HepG2 (cell line): ENCODE measurements around the gene FOCAD. TPM values are rescaled to one million over a fixed set of nuclear protein-coding genes. Genes with fewer than 3 reads are reported as not detected.

Experiments used
- ATAC-seq: fragments of 200-7000 bp; cut with Tn5 transposase; 3 replicates; pipeline ENCODE4 v1.9.1; 2020; ENCODE audit warnings: mild to moderate bottlenecking, moderate library complexity
- BruUV-seq: library from RNA; stranded (reverse); fragments of 400-500 nt; replicated peaks from 2 replicates; lab custom pipeline; 2021; lab: Mats Ljungman, UMichigan
- CTCF ChIA-PET: fragments of 300-600 bp; formaldehyde crosslinking; extraction: SDS; loops from one replicate; lab custom pipeline; 2021; ENCODE audit warnings: low total read pairs, inconsistent platforms, low intra/inter-chr PET ratio; lab: Yijun Ruan, JAX
- POLR2A ChIA-PET: fragments of 350-600 bp; sonication (Branson Sonifier 250); formaldehyde crosslinking; loops from one replicate; lab custom pipeline; 2020; ENCODE audit warnings: antibody characterized with exemption, inconsistent platforms; lab: Yijun Ruan, JAX
- DNase-seq: peaks from one replicate; pipeline ENCODE4 v3.0.0-alpha.2; 2015; ENCODE audit warnings: low spot score
- FAIRE-seq: peaks from 3 replicates; lab custom pipeline; 2011; peaks lifted over from hg19 to GRCh38; lab: Jason Lieb, UNC
- H2AFZ ChIP-seq: one replicate; pipeline ENCODE4 v1.6.1; 2011; ENCODE audit warnings: low read length, inconsistent platforms
- H3K27ac ChIP-seq: fragments of 300-600 bp; 3 replicates; pipeline ENCODE4 v1.8.0; 2011; ENCODE audit warnings: mixed run types, mild to moderate bottlenecking, mixed read lengths, low read length, inconsistent platforms; ENCODE audit not compliant: insufficient read depth; ENCODE audit errors: extremely low read length
- H3K27me3 ChIP-seq, 2 experiments: fragments of 200-600 bp in 1 of 2; 2 replicates in 1 of 2; 3 replicates in 1 of 2; pipeline versions ENCODE4 v1.6.0 to v1.8.0; 2011; ENCODE audit warnings: low read length in 2 of 2, mild to moderate bottlenecking in 2 of 2, moderate library complexity in 2 of 2, inconsistent platforms in 1 of 2; ENCODE audit not compliant: insufficient read depth in 2 of 2, control insufficient read depth in 1 of 2
- H3K36me3 ChIP-seq, 2 experiments: fragments of 200-600 bp in 1 of 2; replicated peaks in 1 of 2; 2 replicates in 1 of 2; 3 replicates in 1 of 2; pipeline versions ENCODE4 v1.5.1 to v1.8.0; 2011; ENCODE audit warnings: low read length in 2 of 2, inconsistent platforms in 1 of 2; ENCODE audit not compliant: insufficient read depth in 2 of 2, control insufficient read depth in 1 of 2
- H3K4me1 ChIP-seq: 2 replicates; pipeline ENCODE4 v1.5.1; 2012; ENCODE audit warnings: low read length, inconsistent platforms; ENCODE audit not compliant: insufficient read depth
- H3K4me2 ChIP-seq: 2 replicates; pipeline ENCODE4 v1.6.0; 2011; ENCODE audit warnings: low read depth, low read length, inconsistent platforms
- H3K4me3 ChIP-seq, 3 experiments: fragments of 200-600 bp in 1 of 3; sonication (generic), shearing (Covaris generic) in 1 of 3; replicated peaks in 1 of 3; 2 replicates each; pipeline ENCODE4 v1.5.1; 2011 to 2016; ENCODE audit warnings: low read length in 3 of 3, inconsistent platforms in 2 of 3, low read depth in 2 of 3, mild to moderate bottlenecking in 2 of 3, control low read depth in 1 of 3, mixed read lengths in 1 of 3; ENCODE audit not compliant: insufficient read depth in 1 of 3
- H3K79me2 ChIP-seq: one replicate; pipeline ENCODE4 v1.6.1; 2011; ENCODE audit warnings: low read length, inconsistent platforms; ENCODE audit not compliant: insufficient read depth
- H3K9ac ChIP-seq: 2 replicates; pipeline ENCODE4 v1.6.0; 2011; ENCODE audit warnings: mild to moderate bottlenecking, low read depth, low read length, inconsistent platforms; ENCODE audit not compliant: insufficient read depth
- H3K9me3 ChIP-seq: 2 replicates; pipeline ENCODE4 v1.5.1; 2012; ENCODE audit warnings: mild to moderate bottlenecking, low read length
- H4K20me1 ChIP-seq: 2 replicates; pipeline ENCODE4 v1.6.0; 2011; ENCODE audit warnings: inconsistent platforms, mild to moderate bottlenecking, low read length, moderate library complexity; ENCODE audit not compliant: insufficient read depth
- CENPT ChIP-seq: sonication (generic); formaldehyde crosslinking; IDR thresholded peaks from 2 replicates; pipeline ENCODE4 v1.8.0; 2022; ENCODE audit warnings: low read depth, mild to moderate bottlenecking, moderate library complexity, missing genetic modification reagents
- CHD2 ChIP-seq: IDR thresholded peaks from 2 replicates; pipeline ENCODE4 v1.6.1; 2011; ENCODE audit warnings: low read depth, low read length, improper control_type of control experiment
- DNMT1 ChIP-seq: sonication (generic); formaldehyde crosslinking; IDR thresholded peaks from 2 replicates; pipeline ENCODE4 v1.5.1; 2020; ENCODE audit warnings: mild to moderate bottlenecking, missing genetic modification reagents
- ESRRA ChIP-seq: sonication (generic); formaldehyde crosslinking; IDR thresholded peaks from 2 replicates; pipeline ENCODE4 v1.5.1; 2020; ENCODE audit warnings: mild to moderate bottlenecking, low read depth, missing genetic modification reagents
- HOXA5 ChIP-seq: sonication (generic); formaldehyde crosslinking; IDR thresholded peaks from 2 replicates; pipeline ENCODE4 v1.4.0; 2020; ENCODE audit warnings: missing genetic modification reagents
- MIER2 ChIP-seq: IDR thresholded peaks from 2 replicates; pipeline ENCODE4 v1.6.1; 2016; ENCODE audit warnings: missing biosample characterization, missing genetic modification reagents
- NR2C2 ChIP-seq: sonication (generic); formaldehyde crosslinking; IDR thresholded peaks from 2 replicates; pipeline ENCODE4 v1.4.0; 2020; ENCODE audit warnings: missing genetic modification reagents, mild to moderate bottlenecking, moderate library complexity, borderline replicate concordance
- RARA ChIP-seq: IDR thresholded peaks from 2 replicates; pipeline ENCODE4 v1.6.1; 2016; ENCODE audit warnings: missing genetic modification reagents, missing compliant biosample characterization
- RBM22 ChIP-seq: fragments of 200-400 bp; formaldehyde crosslinking; optimal IDR thresholded peaks from 2 replicates; pipeline ENCODE3; 2017; ENCODE audit warnings: mild to moderate bottlenecking, low read length, moderate library complexity
- YY1 ChIP-seq: IDR thresholded peaks from 2 replicates; pipeline ENCODE4 v1.6.1; 2011; ENCODE audit warnings: low read length, low read depth, moderate library complexity, mild to moderate bottlenecking; ENCODE audit not compliant: insufficient read depth, insufficient replicate concordance
- ZNF652 ChIP-seq: IDR thresholded peaks from 2 replicates; pipeline ENCODE4 v1.6.1; 2016; ENCODE audit warnings: low read depth, borderline replicate concordance
- ZNF841 ChIP-seq: sonication (generic); formaldehyde crosslinking; IDR thresholded peaks from 2 replicates; pipeline ENCODE4 v1.8.1; 2023; ENCODE audit warnings: missing genetic modification reagents, borderline replicate concordance
- ZNF878 ChIP-seq: sonication (generic); formaldehyde crosslinking; IDR thresholded peaks from 2 replicates; pipeline ENCODE4 v1.8.1; 2023; ENCODE audit warnings: mild to moderate bottlenecking, missing genetic modification reagents, moderate library complexity
- ZXDC ChIP-seq: sonication (generic); formaldehyde crosslinking; IDR thresholded peaks from 2 replicates; pipeline ENCODE4 v1.5.0; 2020; ENCODE audit warnings: mild to moderate bottlenecking, missing genetic modification reagents
- WGBS: methylation state at CpG from one replicate; pipeline ENCODE4 v1.1.6; 2017; ENCODE audit warnings: low lambda C conversion rate; 5-methylcytosine and 5-hydroxymethylcytosine counted together
- in situ Hi-C: cut with HindIII; loops from 2 replicates; pipeline ENCODE4 v1.10.0; 2017; ENCODE audit warnings: low pct_unique_long_range_greater_than_20kb; ENCODE audit not compliant: extremely low pct_ligation_motif_present
- intact Hi-C: fragments of 100-400 bp; cut with micrococcal nuclease; formaldehyde crosslinking; loops from one replicate; pipeline ENCODE4 v1.10.0; 2022; ENCODE audit not compliant: unreplicated experiment
- polyA plus RNA-seq, 8 experiments: library from polyadenylated mRNA; depleted of rRNA in 3 of 8; stranded (reverse) in 7 of 8; unstranded in 1 of 8; fragments of >200 nt; fragmentation: Illumina TruSeq in 4 of 8; extraction: Trizol in 4 of 8; gene quantifications; 2 replicates each; pipeline versions ENCODE4 v1.2.1 to v1.2.3, GENCODE V29; 2011 to 2016; ENCODE audit warnings: low read depth in 4 of 8, missing spikeins in 1 of 8, mixed read lengths in 1 of 8; ENCODE audit not compliant: insufficient read depth in 1 of 8
- total RNA-seq, 5 experiments: library from RNA; depleted of rRNA; stranded (reverse); fragments of >200 nt; fragmentation: Illumina TruSeq; extraction: Trizol; gene quantifications; 2 replicates each; pipeline ENCODE4 v1.2.3, GENCODE V29; 2016; ENCODE audit warnings: low read depth in 1 of 5
- TF ChIP-seq, protein P1 (sequence below): sonication (generic); formaldehyde crosslinking; IDR thresholded peaks from 2 replicates; pipeline ENCODE4 v1.4.0; 2020; ENCODE audit warnings: missing genetic modification reagents, borderline replicate concordance
- TF ChIP-seq, protein P2 (sequence below): sonication (generic); formaldehyde crosslinking; IDR thresholded peaks from 2 replicates; pipeline ENCODE4 v1.4.0; 2020; ENCODE audit warnings: low read depth, mild to moderate bottlenecking, missing genetic modification reagents
- TF ChIP-seq, protein P3 (sequence below): sonication (generic); formaldehyde crosslinking; IDR thresholded peaks from 2 replicates; pipeline ENCODE4 v1.4.0; 2020; ENCODE audit warnings: missing genetic modification reagents

FOCAD gene
- total and polyA plus RNA-seq, 2 of the 13 experiments (the other 11 are each of a cell fraction or from before 2014, with no cell fraction given), result 18.0 to 31.1 TPM

DNA sequence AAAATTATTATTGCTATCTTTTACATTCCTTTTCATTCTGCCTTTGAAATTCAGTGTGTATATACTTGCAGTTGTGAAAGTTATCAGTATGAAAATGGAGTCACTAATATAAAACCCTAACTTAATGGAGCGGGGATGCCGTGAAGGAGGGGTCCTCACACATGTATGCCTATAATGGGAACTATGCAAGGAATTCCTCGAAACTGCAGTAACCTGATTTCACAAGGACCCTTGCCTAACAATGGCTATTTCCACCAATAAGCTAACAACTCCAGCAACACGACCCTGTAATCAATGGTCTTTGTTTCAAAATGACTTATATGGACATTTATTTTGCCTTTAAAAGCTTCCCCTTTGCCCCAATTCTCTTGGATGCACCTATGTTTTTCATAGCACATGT, 49.2 kb upstream of the FOCAD start:
- intact Hi-C loops, result no loop called here
- DNase-seq, result no peak
- H3K27ac ChIP-seq, result no peak overlapping the region
- 1% methylated on average over 4 of the region's 4 CpGs for WGBS
- no TSS peak for BruUV-seq
- no peaks in the 10 kb centered on the region for H4K20me1 ChIP-seq
- H3K4me3 ChIP-seq, result no peak overlapping the region
- H3K4me2 ChIP-seq, result no peak overlapping the region
- no peaks in the 10 kb centered on the region for H3K4me1 ChIP-seq
- H3K79me2 ChIP-seq, result no peaks in the 10 kb centered on the region
- in situ Hi-C loops, result loop anchor here (25.0 kb wide), 1 partner anchor 698 kb away; no protein-coding TSS in a partner anchor
- no peak for ATAC-seq
- no peak for FAIRE-seq
- H2AFZ ChIP-seq, result no peak overlapping the region
- H3K36me3 ChIP-seq, result no peaks in the 10 kb centered on the region
- H3K9ac ChIP-seq, result no peak overlapping the region
- ChIA-PET CTCF (no interaction called here), POLR2A (no interaction called here)
- H3K9me3 ChIP-seq, result no peaks in the 10 kb centered on the region
- 0 out of 5 replicates have a peak, but pooled peaks cover 0 to 5% of the 10 kb centered on the region in 2 experiments for H3K27me3 ChIP-seq
- TF ChIP-seq ZNF652 (CRISPR knock-in tag), result no peak
- TF ChIP-seq CHD2, result no peak
- TF ChIP-seq HOXA5 (CRISPR knock-in tag), result no peak
- no peak for TF ChIP-seq DNMT1 (CRISPR knock-in tag)
- TF ChIP-seq, protein P1, sequence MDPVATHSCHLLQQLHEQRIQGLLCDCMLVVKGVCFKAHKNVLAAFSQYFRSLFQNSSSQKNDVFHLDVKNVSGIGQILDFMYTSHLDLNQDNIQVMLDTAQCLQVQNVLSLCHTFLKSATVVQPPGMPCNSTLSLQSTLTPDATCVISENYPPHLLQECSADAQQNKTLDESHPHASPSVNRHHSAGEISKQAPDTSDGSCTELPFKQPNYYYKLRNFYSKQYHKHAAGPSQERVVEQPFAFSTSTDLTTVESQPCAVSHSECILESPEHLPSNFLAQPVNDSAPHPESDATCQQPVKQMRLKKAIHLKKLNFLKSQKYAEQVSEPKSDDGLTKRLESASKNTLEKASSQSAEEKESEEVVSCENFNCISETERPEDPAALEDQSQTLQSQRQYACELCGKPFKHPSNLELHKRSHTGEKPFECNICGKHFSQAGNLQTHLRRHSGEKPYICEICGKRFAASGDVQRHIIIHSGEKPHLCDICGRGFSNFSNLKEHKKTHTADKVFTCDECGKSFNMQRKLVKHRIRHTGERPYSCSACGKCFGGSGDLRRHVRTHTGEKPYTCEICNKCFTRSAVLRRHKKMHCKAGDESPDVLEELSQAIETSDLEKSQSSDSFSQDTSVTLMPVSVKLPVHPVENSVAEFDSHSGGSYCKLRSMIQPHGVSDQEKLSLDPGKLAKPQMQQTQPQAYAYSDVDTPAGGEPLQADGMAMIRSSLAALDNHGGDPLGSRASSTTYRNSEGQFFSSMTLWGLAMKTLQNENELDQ, result no peak
- TF ChIP-seq RBM22, result no peak
- TF ChIP-seq ESRRA, result no peak
- TF ChIP-seq NR2C2 (CRISPR knock-in tag), result no peak
- no peak for TF ChIP-seq ZXDC (CRISPR knock-in tag)
- no peak for TF ChIP-seq ZNF841 (CRISPR knock-in tag)
- no peak for TF ChIP-seq RARA (CRISPR knock-in tag)
- no peak for TF ChIP-seq ZNF878 (CRISPR knock-in tag)
- TF ChIP-seq YY1, result no peak
- TF ChIP-seq, protein P2, sequence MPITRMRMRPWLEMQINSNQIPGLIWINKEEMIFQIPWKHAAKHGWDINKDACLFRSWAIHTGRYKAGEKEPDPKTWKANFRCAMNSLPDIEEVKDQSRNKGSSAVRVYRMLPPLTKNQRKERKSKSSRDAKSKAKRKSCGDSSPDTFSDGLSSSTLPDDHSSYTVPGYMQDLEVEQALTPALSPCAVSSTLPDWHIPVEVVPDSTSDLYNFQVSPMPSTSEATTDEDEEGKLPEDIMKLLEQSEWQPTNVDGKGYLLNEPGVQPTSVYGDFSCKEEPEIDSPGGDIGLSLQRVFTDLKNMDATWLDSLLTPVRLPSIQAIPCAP (CRISPR knock-in tag), result no peak
- TF ChIP-seq CENPT (CRISPR knock-in tag), result no peak
- TF ChIP-seq MIER2 (CRISPR knock-in tag), result no peak
- TF ChIP-seq, protein P3, sequence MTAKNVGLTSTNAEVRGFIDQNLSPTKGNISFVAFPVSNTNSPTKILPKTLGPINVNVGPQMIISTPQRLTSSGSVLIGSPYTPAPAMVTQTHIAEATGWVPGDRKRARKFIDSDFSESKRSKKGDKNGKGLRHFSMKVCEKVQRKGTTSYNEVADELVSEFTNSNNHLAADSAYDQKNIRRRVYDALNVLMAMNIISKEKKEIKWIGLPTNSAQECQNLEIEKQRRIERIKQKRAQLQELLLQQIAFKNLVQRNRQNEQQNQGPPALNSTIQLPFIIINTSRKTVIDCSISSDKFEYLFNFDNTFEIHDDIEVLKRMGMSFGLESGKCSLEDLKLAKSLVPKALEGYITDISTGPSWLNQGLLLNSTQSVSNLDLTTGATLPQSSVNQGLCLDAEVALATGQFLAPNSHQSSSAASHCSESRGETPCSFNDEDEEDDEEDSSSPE (CRISPR knock-in tag), result no peak
